ENCODE measurements around the gene TMEM248.
"Not testable (repeated sequence)": the region's sequence is repeated elsewhere in the genome, so short reads cannot be mapped to it uniquely, and the experiment has no call there.

Gene TMEM248

GRCh38 chr7:66901941-66902843, 18.8 kb upstream of the TMEM248 start:
- H3K4me1 ChIP-seq (ENCODE audit: insufficient read depth, low read length) = no peaks in the 10 kb centered on the region
- no peaks in the 10 kb centered on the region for H3K27me3 ChIP-seq (ENCODE audit: insufficient read depth, low read length)
- no peak overlapping the region for H3K4me3 ChIP-seq (ENCODE audit: low read length)
- peaks cover 32% of the 10 kb centered on the region for H3K36me3 ChIP-seq (ENCODE audit: insufficient read depth, low read length)
- no peak overlapping the region for H2AFZ ChIP-seq (ENCODE audit: low read depth, low read length)
- H3K9me3 ChIP-seq (ENCODE audit: low read length) = no peaks in the 10 kb centered on the region

DNA sequence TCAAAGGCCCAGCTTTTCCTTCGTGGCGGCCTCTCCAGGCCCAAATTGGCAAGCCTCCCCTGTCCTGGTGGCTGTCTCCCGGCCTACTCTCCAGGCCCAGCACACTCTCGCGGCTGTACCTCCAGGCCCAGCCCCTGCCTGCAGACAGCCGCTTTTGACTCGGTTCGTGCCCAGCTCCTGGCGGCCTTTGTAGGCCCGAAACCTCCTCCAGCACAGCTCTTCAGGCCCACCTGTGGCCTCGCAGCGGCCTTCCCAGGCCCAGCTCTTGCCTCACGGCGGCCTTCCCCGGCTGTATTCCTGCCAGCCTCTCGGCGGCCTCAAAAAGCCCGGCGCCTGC, 18.2 kb upstream of the TMEM248 start:
- no peak overlapping the region for H3K4me3 ChIP-seq (ENCODE audit: low read length)
- peaks cover 28% of the 10 kb centered on the region for H3K36me3 ChIP-seq (ENCODE audit: insufficient read depth, low read length)
- no peaks in the 10 kb centered on the region for H3K4me1 ChIP-seq (ENCODE audit: insufficient read depth, low read length)
- no peaks in the 10 kb centered on the region for H3K9me3 ChIP-seq (ENCODE audit: low read length)
- H3K27me3 ChIP-seq (ENCODE audit: insufficient read depth, low read length) = no peaks in the 10 kb centered on the region
- no peak overlapping the region for H2AFZ ChIP-seq (ENCODE audit: low read depth, low read length)

DNA sequence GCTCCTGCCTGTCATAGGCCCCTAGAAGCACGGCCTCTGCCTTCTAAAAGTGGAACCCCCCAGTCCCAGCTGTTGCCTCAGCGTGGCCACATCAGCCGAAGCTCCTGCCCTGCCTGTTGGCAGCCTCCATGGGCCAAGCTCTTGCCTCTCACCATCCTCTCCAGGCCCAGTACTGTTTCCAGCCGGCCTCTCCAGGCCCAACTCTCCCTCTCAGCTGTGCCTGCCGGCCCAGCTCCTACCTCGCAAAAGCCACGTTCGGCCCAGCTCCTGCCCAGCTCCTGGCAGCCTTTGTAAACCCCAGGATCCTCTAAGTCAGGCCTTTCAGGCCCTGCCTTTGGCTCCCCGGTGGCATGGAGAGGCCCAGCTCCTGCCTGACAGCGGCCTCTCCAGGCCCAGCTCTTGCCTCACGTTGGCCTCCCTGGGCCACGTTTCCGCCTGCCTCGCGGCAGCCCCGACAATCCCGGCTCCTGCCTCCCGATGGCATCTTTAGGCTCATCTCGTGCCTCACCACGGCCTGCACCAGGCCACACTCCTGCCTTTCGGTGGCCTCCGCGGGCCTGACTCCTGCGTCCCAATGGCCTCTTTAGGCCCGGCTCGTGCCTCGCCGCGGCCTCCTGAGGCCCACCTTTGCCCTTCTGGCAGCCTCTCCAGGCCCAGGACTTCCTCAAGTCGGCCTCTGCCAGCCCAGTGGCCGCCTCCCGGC, 17.5 kb upstream of the TMEM248 start:
- Histone ChIP-seq H3K9me3 (ENCODE audit: low read length) (no peaks in the 10 kb centered on the region), H3K36me3 (ENCODE audit: insufficient read depth, low read length) (peaks cover 21% of the 10 kb centered on the region), H3K4me3 (ENCODE audit: low read length) (no peak overlapping the region), H3K4me1 (ENCODE audit: insufficient read depth, low read length) (no peaks in the 10 kb centered on the region), H3K27me3 (ENCODE audit: insufficient read depth, low read length) (no peaks in the 10 kb centered on the region), H2AFZ (ENCODE audit: low read depth, low read length) (no peak overlapping the region)

GRCh38 chr7:66904063-66904593, 16.9 kb upstream of the TMEM248 start:
- Histone ChIP-seq H3K36me3 (ENCODE audit: insufficient read depth, low read length) (peaks cover 15% of the 10 kb centered on the region), H3K9me3 (ENCODE audit: low read length) (no peaks in the 10 kb centered on the region), H3K27me3 (ENCODE audit: insufficient read depth, low read length) (no peaks in the 10 kb centered on the region), H2AFZ (ENCODE audit: low read depth, low read length) (no peak overlapping the region), H3K4me1 (ENCODE audit: insufficient read depth, low read length) (no peaks in the 10 kb centered on the region), H3K4me3 (ENCODE audit: low read length) (no peak overlapping the region)

DNA sequence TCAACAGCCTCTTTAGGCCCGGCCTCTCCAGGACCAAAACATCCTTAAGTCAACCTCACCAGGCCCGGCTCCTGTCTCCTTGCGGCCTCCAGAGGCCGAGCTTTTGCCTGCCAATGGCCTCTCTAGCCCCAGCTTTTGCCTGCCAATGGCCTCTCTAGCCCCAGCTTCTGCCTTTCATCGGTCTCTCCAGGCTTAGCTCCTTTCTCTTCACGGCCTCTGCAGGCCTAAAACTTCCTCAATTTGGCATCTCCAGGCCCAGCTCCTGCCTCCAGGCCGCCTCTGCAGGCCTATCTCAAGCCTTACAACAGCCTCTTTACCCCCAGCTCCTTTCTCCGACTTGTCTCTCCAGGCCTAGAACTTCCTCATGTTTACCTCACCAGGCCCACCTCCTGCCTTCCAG, 15.7 kb upstream of the TMEM248 start:
- H3K27me3 ChIP-seq (ENCODE audit: insufficient read depth, low read length) = no peaks in the 10 kb centered on the region
- H3K4me1 ChIP-seq (ENCODE audit: insufficient read depth, low read length) = no peaks in the 10 kb centered on the region
- H3K4me3 ChIP-seq (ENCODE audit: low read length) = no peak overlapping the region
- H2AFZ ChIP-seq (ENCODE audit: low read depth, low read length) = no peak overlapping the region
- no peaks in the 10 kb centered on the region for H3K9me3 ChIP-seq (ENCODE audit: low read length)
- peaks cover 6% of the 10 kb centered on the region for H3K36me3 ChIP-seq (ENCODE audit: insufficient read depth, low read length)

DNA sequence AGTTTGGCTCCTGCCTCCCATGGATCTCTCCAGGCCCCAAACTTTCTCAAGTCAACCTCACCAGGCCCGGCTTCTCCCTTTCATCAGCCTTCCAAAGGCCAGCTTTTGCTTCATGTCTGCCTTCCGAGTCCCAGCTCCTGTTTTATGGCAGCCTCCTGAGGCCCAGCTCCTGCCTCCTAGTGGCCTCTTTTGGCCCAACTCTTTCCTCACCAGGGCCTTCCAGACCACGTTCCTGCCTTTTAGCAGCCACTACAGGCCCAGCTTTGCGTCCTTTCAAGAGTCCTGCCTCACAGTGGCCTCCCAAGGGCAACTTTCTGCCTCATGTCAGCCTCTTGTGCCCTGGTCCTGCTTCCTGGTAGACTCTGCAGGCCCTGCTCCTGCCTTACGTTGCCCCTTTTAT, 15.3 kb upstream of the TMEM248 start:
- Histone ChIP-seq H3K4me3 (ENCODE audit: low read length) (no peak overlapping the region), H3K27me3 (ENCODE audit: insufficient read depth, low read length) (no peaks in the 10 kb centered on the region), H2AFZ (ENCODE audit: low read depth, low read length) (no peak overlapping the region), H3K36me3 (ENCODE audit: insufficient read depth, low read length) (peaks cover 6% of the 10 kb centered on the region), H3K4me1 (ENCODE audit: insufficient read depth, low read length) (no peaks in the 10 kb centered on the region), H3K9me3 (ENCODE audit: low read length) (no peaks in the 10 kb centered on the region)

GRCh38 chr7:66907731-66908130, 13.3 kb upstream of the TMEM248 start:
- Histone ChIP-seq H3K36me3 (ENCODE audit: insufficient read depth, low read length) (no peaks in the 10 kb centered on the region), H3K27me3 (ENCODE audit: insufficient read depth, low read length) (no peaks in the 10 kb centered on the region), H3K4me1 (ENCODE audit: insufficient read depth, low read length) (no peaks in the 10 kb centered on the region), H3K4me3 (ENCODE audit: low read length) (no peak overlapping the region), H2AFZ (ENCODE audit: low read depth, low read length) (no peak overlapping the region), H3K9me3 (ENCODE audit: low read length) (no peaks in the 10 kb centered on the region)

GRCh38 chr7:66908598-66908997, 12.4 kb upstream of the TMEM248 start:
- not testable (repeated sequence) for H3K4me3 ChIP-seq (ENCODE audit: low read length); H2AFZ ChIP-seq (ENCODE audit: low read depth, low read length); H3K4me1 ChIP-seq (ENCODE audit: insufficient read depth, low read length); H3K36me3 ChIP-seq (ENCODE audit: insufficient read depth, low read length); H3K27me3 ChIP-seq (ENCODE audit: insufficient read depth, low read length); H3K9me3 ChIP-seq (ENCODE audit: low read length)

DNA sequence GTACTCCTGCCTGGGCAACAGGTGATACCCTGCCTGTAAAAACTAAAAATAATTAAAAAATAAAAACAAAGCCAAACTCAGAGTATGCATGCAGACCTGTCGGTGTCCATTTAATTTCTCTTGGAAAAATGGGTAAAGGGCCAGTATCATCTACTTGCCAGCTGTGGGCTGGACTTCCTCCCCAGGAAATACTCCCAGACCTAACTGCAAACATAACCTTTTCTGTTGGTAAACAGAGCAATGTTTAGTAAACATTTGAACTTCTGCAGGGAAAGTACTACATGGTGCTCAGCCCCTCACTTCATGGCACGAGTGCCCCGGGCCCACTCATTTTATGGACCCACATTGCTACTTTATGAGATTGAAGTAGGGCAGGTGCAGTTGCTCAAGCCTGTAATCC, 10.2 kb upstream of the TMEM248 start:
- Histone ChIP-seq H3K4me1 (ENCODE audit: insufficient read depth, low read length) (no peaks in the 10 kb centered on the region), H3K36me3 (ENCODE audit: insufficient read depth, low read length) (no peaks in the 10 kb centered on the region), H3K9me3 (ENCODE audit: low read length) (no peaks in the 10 kb centered on the region), H3K4me3 (ENCODE audit: low read length) (no peak overlapping the region), H3K27me3 (ENCODE audit: insufficient read depth, low read length) (no peaks in the 10 kb centered on the region), H2AFZ (ENCODE audit: low read depth, low read length) (no peak overlapping the region)

GRCh38 chr7:66911191-66911590, 9.8 kb upstream of the TMEM248 start:
- H3K9me3 ChIP-seq (ENCODE audit: low read length); H3K4me1 ChIP-seq (ENCODE audit: insufficient read depth, low read length); H3K27me3 ChIP-seq (ENCODE audit: insufficient read depth, low read length); H3K4me3 ChIP-seq (ENCODE audit: low read length); H3K36me3 ChIP-seq (ENCODE audit: insufficient read depth, low read length); H2AFZ ChIP-seq (ENCODE audit: low read depth, low read length): not testable (repeated sequence)

DNA sequence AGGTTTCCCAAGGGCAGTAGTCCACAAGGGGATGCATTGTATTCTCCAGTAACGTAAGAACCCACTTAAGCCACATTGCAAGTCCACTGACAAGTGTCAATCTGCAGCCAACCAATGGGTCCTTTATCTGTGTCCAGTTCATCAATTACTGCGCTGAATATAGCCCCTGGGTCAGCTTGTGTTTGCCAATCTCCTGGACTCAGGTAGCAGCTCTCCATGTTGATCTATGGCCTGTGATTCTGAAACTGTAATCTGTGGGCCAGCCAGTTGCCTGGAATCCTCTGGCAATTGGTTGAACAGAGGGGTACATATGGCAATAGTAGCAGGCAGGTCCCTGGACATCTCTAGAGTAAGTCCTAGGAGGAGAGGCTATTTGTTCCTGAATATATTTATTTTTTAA, 8.8 kb upstream of the TMEM248 start:
- Histone ChIP-seq H2AFZ (ENCODE audit: low read depth, low read length) (no peak overlapping the region), H3K9me3 (ENCODE audit: low read length) (no peaks in the 10 kb centered on the region), H3K4me3 (ENCODE audit: low read length) (no peak overlapping the region), H3K36me3 (ENCODE audit: insufficient read depth, low read length) (no peaks in the 10 kb centered on the region), H3K4me1 (ENCODE audit: insufficient read depth, low read length) (no peaks in the 10 kb centered on the region), H3K27me3 (ENCODE audit: insufficient read depth, low read length) (no peaks in the 10 kb centered on the region)

GRCh38 chr7:66913118-66914037, 7.6 kb upstream of the TMEM248 start:
- H3K9me3 ChIP-seq (ENCODE audit: low read length) = no peaks in the 10 kb centered on the region
- no peaks in the 10 kb centered on the region for H3K36me3 ChIP-seq (ENCODE audit: insufficient read depth, low read length)
- no peak overlapping the region for H3K4me3 ChIP-seq (ENCODE audit: low read length)
- no peaks in the 10 kb centered on the region for H3K4me1 ChIP-seq (ENCODE audit: insufficient read depth, low read length)
- no peak overlapping the region for H2AFZ ChIP-seq (ENCODE audit: low read depth, low read length)
- no peaks in the 10 kb centered on the region for H3K27me3 ChIP-seq (ENCODE audit: insufficient read depth, low read length)

DNA sequence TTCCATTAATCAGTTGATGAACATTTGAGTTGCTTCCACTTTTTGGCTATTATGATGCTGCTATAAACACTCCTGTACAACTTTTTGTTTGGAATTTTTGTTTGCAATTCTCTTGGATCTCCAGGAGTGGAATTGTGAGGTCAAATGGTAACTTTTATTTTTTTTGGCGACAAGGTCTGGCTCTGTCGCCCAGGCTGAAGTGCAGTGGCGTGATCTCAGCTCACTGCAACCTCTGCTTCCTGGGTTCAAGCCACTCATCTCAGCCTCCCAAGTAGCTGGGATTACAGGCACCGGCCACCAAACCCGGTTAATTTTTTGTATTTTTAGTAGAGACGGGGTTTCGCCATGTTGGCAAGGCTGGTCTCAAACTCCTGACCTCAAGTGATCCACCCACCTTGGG, 3.1 kb upstream of the TMEM248 start:
- not testable (repeated sequence) for H3K27me3 ChIP-seq (ENCODE audit: insufficient read depth, low read length); H3K9me3 ChIP-seq (ENCODE audit: low read length); H3K4me3 ChIP-seq (ENCODE audit: low read length); H3K36me3 ChIP-seq (ENCODE audit: insufficient read depth, low read length); H2AFZ ChIP-seq (ENCODE audit: low read depth, low read length); H3K4me1 ChIP-seq (ENCODE audit: insufficient read depth, low read length)
